ENCODE data around the gene SPG7.

SPG7 gene

DNA sequence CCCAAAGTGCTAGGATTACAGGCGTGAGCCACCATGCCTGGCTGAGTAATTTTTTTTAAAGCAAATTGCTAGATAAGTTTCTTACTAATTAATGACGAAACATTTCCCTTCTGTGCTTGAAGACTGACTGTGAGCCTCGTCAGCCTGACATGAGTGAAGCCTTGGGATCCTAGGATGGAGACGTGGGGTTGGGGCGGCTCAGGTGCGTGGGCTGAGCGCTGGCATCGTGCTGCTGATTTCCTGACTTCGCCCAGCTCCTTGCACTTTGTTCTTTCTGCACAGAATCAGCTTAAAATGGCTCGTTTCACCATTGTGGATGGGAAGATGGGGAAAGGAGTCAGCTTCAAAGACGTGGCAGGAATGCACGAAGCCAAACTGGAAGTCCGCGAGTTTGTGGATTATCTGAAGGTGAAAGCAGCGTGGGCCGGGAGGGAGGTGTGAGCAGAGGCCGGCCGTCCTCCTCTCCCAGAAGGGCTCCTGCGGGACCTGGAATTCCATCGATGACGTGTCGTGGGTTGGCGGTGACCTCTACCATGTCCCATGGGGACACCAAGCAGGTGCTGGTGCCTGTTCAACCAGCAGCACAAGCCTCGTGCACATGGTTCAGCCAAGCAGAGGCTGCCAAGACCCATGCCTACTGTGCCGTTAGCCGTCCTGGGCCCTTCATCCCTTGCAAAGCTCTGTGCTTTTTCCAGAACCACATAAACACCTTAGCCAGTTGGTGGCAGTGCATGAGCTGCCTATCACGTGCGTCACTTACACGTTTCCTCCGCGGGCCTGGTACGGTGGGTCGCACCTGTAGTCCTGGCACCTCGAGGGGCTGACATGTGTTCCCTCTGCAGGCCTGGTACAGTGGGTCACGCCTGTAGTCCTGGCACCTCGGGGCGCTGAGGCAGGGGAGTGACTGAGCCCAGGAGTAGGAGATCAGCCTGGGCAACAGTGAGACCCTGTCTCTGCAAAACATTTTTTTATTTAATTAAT, 22.5 kb downstream of the SPG7 start:
- Histone ChIP-seq H3K23ac (ENCODE audit: low read depth, low read length, poor library complexity) (no peak overlapping the region), H2BK5ac (ENCODE audit: low read length) (no peak overlapping the region), H3K4me1 (ENCODE audit: control insufficient read depth in 2 of 2, insufficient read depth in 1 of 2, low read depth in 1 of 2, low read length in 2 of 2) (no peaks in the 10 kb centered on the region), H2BK12ac (ENCODE audit: low read length) (no peak overlapping the region), H2BK15ac (ENCODE audit: low read length) (no peak overlapping the region), H3K9me3 (replicated peaks in 1 of 2; ENCODE audit: control insufficient read depth in 2 of 2, insufficient read depth in 1 of 2, low read depth in 1 of 2, low read length in 2 of 2) (no peaks in the 10 kb centered on the region), H4K8ac (ENCODE audit: low read depth, low read length) (peak overlapping the region; percentile 52), H3K18ac (ENCODE audit: low read length) (no peak overlapping the region), H2BK120ac (ENCODE audit: low read depth, low read length) (no peak overlapping the region), H3K79me1 (ENCODE audit: low read depth, low read length) (peaks cover 16% of the 10 kb centered on the region), H3K9ac (ENCODE audit: low read depth, low read length, poor library complexity) (peak overlapping the region; percentile 24), H3K27ac (replicated peaks; ENCODE audit: low read length) (no peak overlapping the region), H3K4ac (ENCODE audit: low read length) (no peak overlapping the region), H3K27me3 (ENCODE audit: control insufficient read depth in 3 of 3, insufficient read depth in 3 of 3, low read depth in 1 of 3, low read length in 3 of 3) (no peaks in the 10 kb centered on the region), H3K4me2 (ENCODE audit: insufficient read depth, low read length, poor library complexity, severe bottlenecking) (no peak overlapping the region), H3K14ac (ENCODE audit: low read length) (no peak overlapping the region), H4K91ac (ENCODE audit: low read depth, low read length, poor library complexity) (no peak overlapping the region), H3K36me3 (replicated peaks in 1 of 2; ENCODE audit: control insufficient read depth in 2 of 2, insufficient read depth in 2 of 2, low read length in 2 of 2) (peaks cover 58 to 95% of the 10 kb centered on the region in 2 donors), H2AFZ (ENCODE audit: low read length) (no peak overlapping the region), H3K4me3 (ENCODE audit: low read length in 2 of 2) (peak overlapping the region in 1 of 2 donors; percentile 36), H2AK5ac (ENCODE audit: low read depth, low read length) (no peak overlapping the region)
- no CpG with 5 or more reads among the region's 37 CpGs for WGBS, 2 donors (ENCODE audit: extremely low coverage in 2 of 2, insufficient read length in 2 of 2, insufficient replicate concordance in 1 of 2)
- DNase-seq (ENCODE audit: low spot score), result no peak

DNA sequence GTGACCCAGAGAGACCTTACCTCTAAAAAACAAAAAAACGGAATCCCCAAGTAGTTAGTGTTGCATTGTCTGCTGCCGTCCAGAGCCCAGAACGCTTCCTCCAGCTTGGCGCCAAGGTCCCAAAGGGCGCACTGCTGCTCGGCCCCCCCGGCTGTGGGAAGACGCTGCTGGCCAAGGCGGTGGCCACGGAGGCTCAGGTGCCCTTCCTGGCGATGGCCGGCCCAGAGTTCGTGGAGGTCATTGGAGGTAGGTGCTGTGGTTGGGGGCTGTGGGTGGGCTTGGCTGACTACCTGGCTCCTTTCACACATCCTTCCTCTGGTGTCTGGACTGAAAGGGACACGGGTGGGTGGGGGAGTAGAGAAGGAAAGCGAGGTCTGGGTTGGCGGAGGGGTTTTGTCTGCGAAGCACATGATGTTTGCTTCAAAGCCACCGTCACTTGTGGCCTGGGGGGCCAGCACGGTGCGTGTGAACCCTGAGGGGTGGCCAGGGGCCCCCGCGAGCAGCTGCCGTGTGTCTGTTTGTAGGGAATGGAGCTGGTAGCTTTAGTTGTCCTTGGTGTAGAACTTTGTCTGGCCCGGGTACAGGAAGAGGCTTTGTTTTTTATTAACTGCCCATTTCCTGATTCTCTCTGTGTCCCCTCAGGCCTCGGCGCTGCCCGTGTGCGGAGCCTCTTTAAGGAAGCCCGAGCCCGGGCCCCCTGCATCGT, 23.8 kb downstream of the SPG7 start:
- Histone ChIP-seq H4K8ac (ENCODE audit: low read depth, low read length) (no peak overlapping the region), H3K14ac (ENCODE audit: low read length) (no peak overlapping the region), H3K9me3 (replicated peaks in 1 of 2; ENCODE audit: control insufficient read depth in 2 of 2, insufficient read depth in 1 of 2, low read depth in 1 of 2, low read length in 2 of 2) (no peaks in the 10 kb centered on the region), H2AK5ac (ENCODE audit: low read depth, low read length) (no peak overlapping the region), H3K27me3 (ENCODE audit: control insufficient read depth in 3 of 3, insufficient read depth in 3 of 3, low read depth in 1 of 3, low read length in 3 of 3) (no peaks in the 10 kb centered on the region), H3K79me1 (ENCODE audit: low read depth, low read length) (peaks cover 21% of the 10 kb centered on the region), H2BK5ac (ENCODE audit: low read length) (no peak overlapping the region), H3K4me2 (ENCODE audit: insufficient read depth, low read length, poor library complexity, severe bottlenecking) (no peak overlapping the region), H3K9ac (ENCODE audit: low read depth, low read length, poor library complexity) (no peak overlapping the region), H2AFZ (ENCODE audit: low read length) (no peak overlapping the region), H4K91ac (ENCODE audit: low read depth, low read length, poor library complexity) (no peak overlapping the region), H2BK120ac (ENCODE audit: low read depth, low read length) (no peak overlapping the region), H3K23ac (ENCODE audit: low read depth, low read length, poor library complexity) (no peak overlapping the region), H3K4ac (ENCODE audit: low read length) (no peak overlapping the region), H3K4me1 (ENCODE audit: control insufficient read depth in 2 of 2, insufficient read depth in 1 of 2, low read depth in 1 of 2, low read length in 2 of 2) (no peaks in the 10 kb centered on the region), H3K27ac (replicated peaks; ENCODE audit: low read length) (no peak overlapping the region), H3K36me3 (replicated peaks in 1 of 2; ENCODE audit: control insufficient read depth in 2 of 2, insufficient read depth in 2 of 2, low read length in 2 of 2) (peaks cover 57 to 90% of the 10 kb centered on the region in 2 donors), H3K4me3 (ENCODE audit: low read length in 2 of 2) (no peak overlapping the region), H3K18ac (ENCODE audit: low read length) (no peak overlapping the region), H2BK12ac (ENCODE audit: low read length) (no peak overlapping the region), H2BK15ac (ENCODE audit: low read length) (no peak overlapping the region)
- no CpG with 5 or more reads among the region's 31 CpGs for WGBS, 2 donors (ENCODE audit: extremely low coverage in 2 of 2, insufficient read length in 2 of 2, insufficient replicate concordance in 1 of 2)
- DNase-seq (ENCODE audit: low spot score), result no peak

DNA sequence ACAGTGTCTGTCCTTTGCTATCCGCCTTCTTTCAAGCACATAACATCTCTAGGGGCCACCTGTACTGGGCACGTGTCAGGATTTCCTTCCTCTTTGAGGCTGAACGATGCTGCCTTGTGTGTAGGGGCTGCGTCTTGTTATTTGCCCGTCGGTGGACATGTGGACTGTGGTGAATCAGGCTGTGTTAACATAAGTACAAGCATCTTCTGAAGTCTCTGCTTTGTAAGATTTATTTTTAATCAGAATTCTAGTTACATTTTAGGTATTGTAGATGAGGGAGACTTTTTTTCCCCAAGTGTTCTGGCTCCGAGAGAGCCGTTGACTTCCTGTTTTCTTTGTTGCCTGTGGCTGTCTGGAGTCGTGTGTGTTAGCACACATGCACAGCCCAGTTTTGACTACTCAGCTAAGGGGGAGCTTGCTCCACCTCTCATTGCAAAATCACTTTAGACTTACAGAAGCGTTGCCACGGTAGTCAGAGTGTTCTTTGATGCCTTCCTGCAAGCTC, 26.1 kb downstream of the SPG7 start:
- WGBS, 2 donors (ENCODE audit: extremely low coverage in 2 of 2, insufficient read length in 2 of 2, insufficient replicate concordance in 1 of 2), result no CpG with 5 or more reads among the region's 11 CpGs

DNA sequence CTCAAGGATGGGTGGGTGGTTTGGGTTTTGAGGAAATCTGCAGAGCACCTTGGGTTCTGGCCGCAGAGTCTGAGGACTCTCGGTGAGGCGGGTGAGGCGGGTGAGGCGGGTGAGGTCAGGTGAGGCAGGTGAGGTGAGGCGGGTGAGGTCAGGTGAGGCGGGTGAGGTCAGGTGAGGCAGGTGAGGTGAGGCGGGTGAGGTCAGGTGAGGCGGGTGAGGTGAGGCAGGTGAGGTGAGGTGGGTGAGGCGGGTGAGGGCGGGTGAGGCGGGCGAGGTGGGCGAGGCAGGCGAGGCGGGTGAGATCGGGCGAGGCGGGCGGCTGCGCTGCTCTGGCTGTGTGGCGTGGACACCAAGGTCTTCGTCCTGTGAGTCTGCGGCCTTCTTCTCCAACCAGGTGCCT, 28.2 kb downstream of the SPG7 start:
- WGBS, 2 donors (ENCODE audit: extremely low coverage in 2 of 2, insufficient read length in 2 of 2, insufficient replicate concordance in 1 of 2), result no CpG with 5 or more reads among the region's 24 CpGs
- Histone ChIP-seq H3K4me2 (ENCODE audit: insufficient read depth, low read length, poor library complexity, severe bottlenecking) (no peak overlapping the region), H3K9me3 (replicated peaks in 1 of 2; ENCODE audit: control insufficient read depth in 2 of 2, insufficient read depth in 1 of 2, low read depth in 1 of 2, low read length in 2 of 2) (no peaks in the 10 kb centered on the region), H2BK5ac (ENCODE audit: low read length) (no peak overlapping the region), H2AFZ (ENCODE audit: low read length) (no peak overlapping the region), H2BK120ac (ENCODE audit: low read depth, low read length) (no peak overlapping the region), H4K91ac (ENCODE audit: low read depth, low read length, poor library complexity) (no peak overlapping the region), H3K27ac (replicated peaks; ENCODE audit: low read length) (no peak overlapping the region), H3K4me3 (ENCODE audit: low read length in 2 of 2) (no peak overlapping the region), H3K18ac (ENCODE audit: low read length) (no peak overlapping the region), H2BK15ac (ENCODE audit: low read length) (no peak overlapping the region), H3K27me3 (ENCODE audit: control insufficient read depth in 3 of 3, insufficient read depth in 3 of 3, low read depth in 1 of 3, low read length in 3 of 3) (no peaks in the 10 kb centered on the region), H4K8ac (ENCODE audit: low read depth, low read length) (no peak overlapping the region), H2AK5ac (ENCODE audit: low read depth, low read length) (no peak overlapping the region), H3K4me1 (ENCODE audit: control insufficient read depth in 2 of 2, insufficient read depth in 1 of 2, low read depth in 1 of 2, low read length in 2 of 2) (no peaks in the 10 kb centered on the region), H3K36me3 (replicated peaks in 1 of 2; ENCODE audit: control insufficient read depth in 2 of 2, insufficient read depth in 2 of 2, low read length in 2 of 2) (peaks cover 53 to 91% of the 10 kb centered on the region in 2 donors), H3K79me1 (ENCODE audit: low read depth, low read length) (peaks cover 25% of the 10 kb centered on the region), H3K4ac (ENCODE audit: low read length) (no peak overlapping the region), H2BK12ac (ENCODE audit: low read length) (no peak overlapping the region), H3K23ac (ENCODE audit: low read depth, low read length, poor library complexity) (no peak overlapping the region), H3K14ac (ENCODE audit: low read length) (no peak overlapping the region), H3K9ac (ENCODE audit: low read depth, low read length, poor library complexity) (no peak overlapping the region)
- DNase-seq (ENCODE audit: low spot score), result no peak

More for the DNA sequence above, 26.1 kb downstream of the SPG7 start:
- H3K4me3 ChIP-seq (ENCODE audit: low read length in 2 of 2), result no peak overlapping the region
- H4K91ac ChIP-seq (ENCODE audit: low read depth, low read length, poor library complexity), result no peak overlapping the region
- no peak overlapping the region for H2BK12ac ChIP-seq (ENCODE audit: low read length)
- no peaks in the 10 kb centered on the region for H3K4me1 ChIP-seq (ENCODE audit: control insufficient read depth in 2 of 2, insufficient read depth in 1 of 2, low read depth in 1 of 2, low read length in 2 of 2)
- no peak overlapping the region for H2BK15ac ChIP-seq (ENCODE audit: low read length)
- no peak overlapping the region for H3K4ac ChIP-seq (ENCODE audit: low read length)
- no peaks in the 10 kb centered on the region for H3K9me3 ChIP-seq (replicated peaks in 1 of 2; ENCODE audit: control insufficient read depth in 2 of 2, insufficient read depth in 1 of 2, low read depth in 1 of 2, low read length in 2 of 2)
- no peak overlapping the region for H4K8ac ChIP-seq (ENCODE audit: low read depth, low read length)
- no peak overlapping the region for H3K18ac ChIP-seq (ENCODE audit: low read length)
- H3K36me3 ChIP-seq (replicated peaks in 1 of 2; ENCODE audit: control insufficient read depth in 2 of 2, insufficient read depth in 2 of 2, low read length in 2 of 2), result peaks cover 56 to 88% of the 10 kb centered on the region in 2 donors
- H3K23ac ChIP-seq (ENCODE audit: low read depth, low read length, poor library complexity), result no peak overlapping the region
- no peak for DNase-seq (ENCODE audit: low spot score)
- H3K14ac ChIP-seq (ENCODE audit: low read length), result no peak overlapping the region
- peaks cover 23% of the 10 kb centered on the region for H3K79me1 ChIP-seq (ENCODE audit: low read depth, low read length)
- no peak overlapping the region for H2BK120ac ChIP-seq (ENCODE audit: low read depth, low read length)
- H3K27ac ChIP-seq (replicated peaks; ENCODE audit: low read length), result no peak overlapping the region
- no peaks in the 10 kb centered on the region for H3K27me3 ChIP-seq (ENCODE audit: control insufficient read depth in 3 of 3, insufficient read depth in 3 of 3, low read depth in 1 of 3, low read length in 3 of 3)
- no peak overlapping the region for H3K9ac ChIP-seq (ENCODE audit: low read depth, low read length, poor library complexity)
- no peak overlapping the region for H2BK5ac ChIP-seq (ENCODE audit: low read length)
- H3K4me2 ChIP-seq (ENCODE audit: insufficient read depth, low read length, poor library complexity, severe bottlenecking), result no peak overlapping the region
- no peak overlapping the region for H2AFZ ChIP-seq (ENCODE audit: low read length)
- no peak overlapping the region for H2AK5ac ChIP-seq (ENCODE audit: low read depth, low read length)
